ENCODE results near the gene DNAJC5. TPM values are rescaled to one million over a fixed set of nuclear protein-coding genes. Genes with fewer than 3 reads are reported as not detected.

Gene DNAJC5
- total and polyA plus RNA-seq, 9 of the 15 experiments (the other 6 are each of a cell fraction or from before 2014, with no cell fraction given) = 0.95 to 42.8 (median 23.4) TPM

GRCh38 chr20:63973636-63974401, 78.9 kb downstream of the DNAJC5 start (continued):
- TF ChIP-seq PBX2 (CRISPR knock-in tag; IDR thresholded peaks at IDR 0.05; ENCODE audit: low read depth) (no peak), PBX2 (tag; conservative IDR thresholded peaks at IDR 0.05; ENCODE audit: low read depth) (no peak), ZNF449 (CRISPR knock-in tag; IDR thresholded peaks at IDR 0.05) (no peak), SIX5 (IDR thresholded peaks at IDR 0.05; ENCODE audit: borderline replicate concordance in 1 of 2, insufficient read depth in 1 of 2, low read depth in 1 of 2, low read length in 2 of 2) (no peak), NBN (IDR thresholded peaks at IDR 0.05; ENCODE audit: low read depth) (no peak), CTBP1 (IDR thresholded peaks at IDR 0.05; ENCODE audit: borderline replicate concordance) (peak; percentile 58; the same call in 1 of the 2 replicates), TAF15 (IDR thresholded peaks at IDR 0.05; ENCODE audit: low read depth, low read length) (no peak), RAD51 (IDR thresholded peaks at IDR 0.05; ENCODE audit: borderline replicate concordance, low read depth) (no peak), CHD2 (IDR thresholded peaks at IDR 0.05; ENCODE audit: low read depth, low read length) (0 out of 2 replicates have a peak, but pooled peaks have one; percentile 31), SRSF9 (IDR thresholded peaks at IDR 0.05; ENCODE audit: borderline replicate concordance, low read depth, low read length) (no peak), MIER1 (IDR thresholded peaks at IDR 0.05; ENCODE audit: low read depth) (no peak), GTF2F1 (IDR thresholded peaks at IDR 0.05; ENCODE audit: low read depth, low read length) (0 out of 2 replicates have a peak, but pooled peaks have one; percentile 22), ZBTB33 (CRISPR knock-in tag; IDR thresholded peaks at IDR 0.05) (peak; percentile 96), MNT (conservative IDR thresholded peaks at IDR 0.05) (peak; percentile 59 to 78), RB1 (IDR thresholded peaks at IDR 0.05; ENCODE audit: low read depth) (peak; percentile 88), FIP1L1 (IDR thresholded peaks at IDR 0.05; ENCODE audit: low read depth, low read length, poor library complexity, severe bottlenecking) (peak; percentile 67), VEZF1 (CRISPR knock-in tag; IDR thresholded peaks at IDR 0.05) (peak; percentile 64), NR2F6 (CRISPR knock-in tag; IDR thresholded peaks at IDR 0.05) (no peak)
